Glutamatergic neuron (in vitro differentiated cells): Measurements from ENCODE around the gene RAET1G. TPM values are rescaled to one million over a fixed set of nuclear protein-coding genes. Genes with fewer than 3 reads are reported as not detected.

Experiments
- DNase-seq: peaks from one replicate; pipeline ENCODE4 v3.0.0; 2022
- H3K27ac Mint-ChIP-seq: one replicate; pipeline ENCODE4 v1.8.0; 2020; ENCODE audit warnings: mild to moderate bottlenecking, mixed read lengths, inconsistent platforms; ENCODE audit not compliant: unreplicated experiment
- H3K27me3 Mint-ChIP-seq: one replicate; pipeline ENCODE4 v1.8.0; 2020; ENCODE audit warnings: mild to moderate bottlenecking, moderate library complexity, mixed read lengths, inconsistent platforms; ENCODE audit not compliant: unreplicated experiment
- H3K36me3 Mint-ChIP-seq: one replicate; pipeline ENCODE4 v1.8.0; 2020; ENCODE audit warnings: mild to moderate bottlenecking, mixed read lengths, inconsistent platforms; ENCODE audit not compliant: unreplicated experiment
- H3K4me1 Mint-ChIP-seq: one replicate; pipeline ENCODE4 v1.8.0; 2020; ENCODE audit warnings: mild to moderate bottlenecking, low read depth, mixed read lengths, inconsistent platforms; ENCODE audit not compliant: unreplicated experiment
- H3K4me3 Mint-ChIP-seq: one replicate; pipeline ENCODE4 v1.8.0; 2020; ENCODE audit warnings: mild to moderate bottlenecking, mixed read lengths, inconsistent platforms; ENCODE audit not compliant: unreplicated experiment
- H3K9me3 Mint-ChIP-seq: one replicate; pipeline ENCODE4 v1.8.0; 2020; ENCODE audit warnings: mild to moderate bottlenecking, moderate library complexity, mixed read lengths, inconsistent platforms; ENCODE audit not compliant: unreplicated experiment
- total RNA-seq: library from RNA; stranded (reverse); fragmentation: NEBNext Ultra II Directional; extraction: Animal tissue kit (Norgen Biotek cat#: 25700); gene quantifications from one replicate; pipeline ENCODE4 v1.2.1, GENCODE V29; 2021; ENCODE audit not compliant: unreplicated experiment
- TF ChIP-seq, protein P1 (sequence below): fragments of 200-600 bp; sonication (generic); IDR thresholded peaks from one replicate; pipeline ENCODE4 v1.5.0; 2021; ENCODE audit not compliant: partially characterized antibody, unreplicated experiment

The RAET1G gene
- total RNA-seq, 1 donor from 2014 or later: not detected

DNA sequence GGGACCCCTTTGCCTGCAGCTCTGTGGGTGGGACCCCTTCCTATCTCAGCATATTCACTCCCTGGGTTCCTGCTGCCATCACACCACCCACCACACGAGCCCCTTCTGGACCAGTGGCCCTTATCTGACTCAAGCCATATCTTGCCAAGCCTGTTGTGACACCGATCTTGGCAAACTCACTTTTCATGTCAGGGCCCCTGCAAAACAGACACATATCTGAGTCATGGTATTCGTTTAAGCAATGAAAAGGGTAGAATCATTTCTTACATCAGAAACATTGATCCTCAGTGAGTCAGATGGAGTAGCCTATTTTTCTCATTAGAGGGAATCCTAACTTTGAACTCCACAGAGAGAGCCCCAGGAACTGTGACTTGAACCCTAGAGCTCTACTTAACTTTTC, 35.6 kb downstream of the RAET1G start:
- H3K27ac Mint-ChIP-seq: no peak overlapping the region
- H3K27me3 Mint-ChIP-seq: peaks cover 11% of the 10 kb centered on the region
- no peak overlapping the region for H3K4me3 Mint-ChIP-seq
- TF ChIP-seq, protein P1, sequence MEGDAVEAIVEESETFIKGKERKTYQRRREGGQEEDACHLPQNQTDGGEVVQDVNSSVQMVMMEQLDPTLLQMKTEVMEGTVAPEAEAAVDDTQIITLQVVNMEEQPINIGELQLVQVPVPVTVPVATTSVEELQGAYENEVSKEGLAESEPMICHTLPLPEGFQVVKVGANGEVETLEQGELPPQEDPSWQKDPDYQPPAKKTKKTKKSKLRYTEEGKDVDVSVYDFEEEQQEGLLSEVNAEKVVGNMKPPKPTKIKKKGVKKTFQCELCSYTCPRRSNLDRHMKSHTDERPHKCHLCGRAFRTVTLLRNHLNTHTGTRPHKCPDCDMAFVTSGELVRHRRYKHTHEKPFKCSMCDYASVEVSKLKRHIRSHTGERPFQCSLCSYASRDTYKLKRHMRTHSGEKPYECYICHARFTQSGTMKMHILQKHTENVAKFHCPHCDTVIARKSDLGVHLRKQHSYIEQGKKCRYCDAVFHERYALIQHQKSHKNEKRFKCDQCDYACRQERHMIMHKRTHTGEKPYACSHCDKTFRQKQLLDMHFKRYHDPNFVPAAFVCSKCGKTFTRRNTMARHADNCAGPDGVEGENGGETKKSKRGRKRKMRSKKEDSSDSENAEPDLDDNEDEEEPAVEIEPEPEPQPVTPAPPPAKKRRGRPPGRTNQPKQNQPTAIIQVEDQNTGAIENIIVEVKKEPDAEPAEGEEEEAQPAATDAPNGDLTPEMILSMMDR: no peak
- no peaks in the 10 kb centered on the region for H3K36me3 Mint-ChIP-seq
- no peaks in the 10 kb centered on the region for H3K4me1 Mint-ChIP-seq
- no peak for DNase-seq
- peaks cover 2% of the 10 kb centered on the region for H3K9me3 Mint-ChIP-seq

- TF ChIP-seq, protein P1: no peak
- H3K9me3 Mint-ChIP-seq: peaks cover under 1% of the 10 kb centered on the region
- no peaks in the 10 kb centered on the region for H3K36me3 Mint-ChIP-seq
- no peak for DNase-seq
- H3K4me1 Mint-ChIP-seq: no peaks in the 10 kb centered on the region
- H3K27ac Mint-ChIP-seq: no peak overlapping the region
- no peak overlapping the region for H3K4me3 Mint-ChIP-seq
- H3K27me3 Mint-ChIP-seq: peaks cover 8% of the 10 kb centered on the region
These were observed 37.0 kb downstream of the RAET1G start for GRCh38 chr6:149885888-149886287.

- H3K36me3 Mint-ChIP-seq: no peaks in the 10 kb centered on the region
- H3K27ac Mint-ChIP-seq: no peak overlapping the region
- H3K27me3 Mint-ChIP-seq: peaks cover 10% of the 10 kb centered on the region
- TF ChIP-seq, protein P1: no peak
- no peaks in the 10 kb centered on the region for H3K4me1 Mint-ChIP-seq
- H3K9me3 Mint-ChIP-seq: peaks cover 2% of the 10 kb centered on the region
- no peak overlapping the region for H3K4me3 Mint-ChIP-seq
- no peak for DNase-seq
These were observed 38.3 kb downstream of the RAET1G start for GRCh38 chr6:149884617-149885016.

- Mint-ChIP-seq H3K4me3 (no peak overlapping the region), H3K36me3 (no peaks in the 10 kb centered on the region), H3K9me3 (peaks cover 2% of the 10 kb centered on the region), H3K27ac (no peak overlapping the region), H3K27me3 (peaks cover 10% of the 10 kb centered on the region), H3K4me1 (no peaks in the 10 kb centered on the region)
- no peak for DNase-seq
- TF ChIP-seq, protein P1: no peak
These were observed 38.7 kb downstream of the RAET1G start for GRCh38 chr6:149884215-149884614.

DNA sequence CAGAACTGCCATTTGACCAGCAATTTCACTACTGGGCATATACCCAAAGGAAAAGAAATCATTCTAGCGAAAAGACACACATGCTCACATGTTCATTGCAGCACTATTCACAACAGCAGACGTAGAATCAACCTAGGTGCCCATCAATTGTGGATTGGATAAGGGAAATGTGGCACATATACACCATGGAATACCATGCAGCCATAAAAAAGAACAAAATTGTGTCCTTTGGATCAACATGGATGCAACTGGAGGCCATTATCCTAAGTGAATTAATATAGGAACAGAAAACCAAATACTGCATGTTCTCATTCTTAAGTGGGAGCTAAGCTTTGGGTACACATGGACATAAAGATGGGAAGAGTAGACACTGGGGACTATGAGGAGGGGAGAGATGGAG, 41.1 kb downstream of the RAET1G start:
- Mint-ChIP-seq H3K27me3 (peaks cover 4% of the 10 kb centered on the region), H3K36me3 (no peaks in the 10 kb centered on the region)

More for the DNA sequence above, 41.1 kb downstream of the RAET1G start:
- H3K4me3 Mint-ChIP-seq: no peak overlapping the region
- peaks cover 2% of the 10 kb centered on the region for H3K9me3 Mint-ChIP-seq
- H3K27ac Mint-ChIP-seq: no peak overlapping the region
- H3K4me1 Mint-ChIP-seq: no peaks in the 10 kb centered on the region
- TF ChIP-seq, protein P1: no peak
- DNase-seq: no peak
